ES-I3 (cell line): ENCODE measurements around the gene ABCF3.
A peak's percentile ranks its signal among the peaks of the same experiment; 100 is the strongest.

Experiments
- H3K36me3 ChIP-seq: 2 replicates; pipeline ENCODE4 v1.6.1; 2013; ENCODE audit warnings: mild to moderate bottlenecking, low read length, control low read depth, moderate library complexity; ENCODE audit not compliant: insufficient read depth
- H3K4me1 ChIP-seq: 2 replicates; pipeline ENCODE4 v1.6.1; 2013; ENCODE audit warnings: mild to moderate bottlenecking, control low read depth, low read length; ENCODE audit not compliant: insufficient read depth
- H3K9ac ChIP-seq: 2 replicates; pipeline ENCODE4 v1.6.1; 2013; ENCODE audit warnings: low read depth, mild to moderate bottlenecking, low read length, moderate library complexity
- H3K9me3 ChIP-seq: 2 replicates; pipeline ENCODE4 v1.6.1; 2013; ENCODE audit warnings: mild to moderate bottlenecking, low read length, moderate library complexity; ENCODE audit not compliant: control insufficient read depth, insufficient read depth

Gene ABCF3

GRCh38 chr3:184237807-184238206 is 51.8 kb downstream of the ABCF3 start:
- no peaks in the 10 kb centered on the region for H3K4me1 ChIP-seq
- H3K36me3 ChIP-seq: no peaks in the 10 kb centered on the region; the same call in 1 of the 2 replicates
- H3K9ac ChIP-seq: no peak overlapping the region
- no peaks in the 10 kb centered on the region for H3K9me3 ChIP-seq

- Histone ChIP-seq H3K36me3 (no peaks in the 10 kb centered on the region; the same call in 1 of the 2 replicates), H3K9me3 (no peaks in the 10 kb centered on the region), H3K4me1 (no peaks in the 10 kb centered on the region), H3K9ac (no peak overlapping the region)
Measured at GRCh38 chr3:184238246-184238818, 52.3 kb downstream of the ABCF3 start.

GRCh38 chr3:184239221-184239620 is 53.2 kb downstream of the ABCF3 start:
- H3K36me3 ChIP-seq: no peaks in the 10 kb centered on the region; the same call in 1 of the 2 replicates
- H3K9ac ChIP-seq: no peak overlapping the region
- H3K4me1 ChIP-seq: no peaks in the 10 kb centered on the region
- H3K9me3 ChIP-seq: no peaks in the 10 kb centered on the region

GRCh38 chr3:184239708-184240107 is 53.7 kb downstream of the ABCF3 start:
- H3K9ac ChIP-seq: no peak overlapping the region
- H3K4me1 ChIP-seq: no peaks in the 10 kb centered on the region
- no peaks in the 10 kb centered on the region; the same call in 1 of the 2 replicates for H3K36me3 ChIP-seq
- H3K9me3 ChIP-seq: no peaks in the 10 kb centered on the region

- no peaks in the 10 kb centered on the region for H3K9me3 ChIP-seq
- no peaks in the 10 kb centered on the region; the same call in 1 of the 2 replicates for H3K36me3 ChIP-seq
- H3K9ac ChIP-seq: no peak overlapping the region
- H3K4me1 ChIP-seq: no peaks in the 10 kb centered on the region
Measured at GRCh38 chr3:184240384-184241140, 54.6 kb downstream of the ABCF3 start.

- peak overlapping the region; percentile 7; the same call in 1 of the 2 replicates for H3K9ac ChIP-seq
- no peaks in the 10 kb centered on the region for H3K4me1 ChIP-seq
- H3K36me3 ChIP-seq: no peaks in the 10 kb centered on the region; the same call in 1 of the 2 replicates
- no peaks in the 10 kb centered on the region for H3K9me3 ChIP-seq
Measured at GRCh38 chr3:184241141-184241446, 55.1 kb downstream of the ABCF3 start.

GRCh38 chr3:184241447-184242296 is 55.7 kb downstream of the ABCF3 start:
- no peaks in the 10 kb centered on the region for H3K4me1 ChIP-seq
- H3K36me3 ChIP-seq: no peaks in the 10 kb centered on the region; the same call in 1 of the 2 replicates
- no peaks in the 10 kb centered on the region for H3K9me3 ChIP-seq
- H3K9ac ChIP-seq: peak overlapping the region; percentile 7; the same call in 1 of the 2 replicates

- no peaks in the 10 kb centered on the region for H3K4me1 ChIP-seq
- H3K9me3 ChIP-seq: no peaks in the 10 kb centered on the region
- H3K36me3 ChIP-seq: no peaks in the 10 kb centered on the region; the same call in 1 of the 2 replicates
- H3K9ac ChIP-seq: no peak overlapping the region
Measured at GRCh38 chr3:184242297-184242685, 56.3 kb downstream of the ABCF3 start.
